HL-60/S4 treated with retinoic acid at 250 ng/mL for 4 days and 3 days (cell line): ENCODE results near the gene IQSEC1.

Source experiments
- in situ Hi-C: fragments of 300-500 bp; cut with MboI; formaldehyde crosslinking; loops from 2 replicates; pipeline ENCODE4 v1.7.0; 2022; ENCODE audit warnings: low sequenced_read_pairs

The IQSEC1 gene

GRCh38 chr3:12990781-12991480 lies 82.3 kb downstream of the IQSEC1 start:
- in situ Hi-C loops, result no loop called here

- in situ Hi-C loops, result no loop called here
Observed at GRCh38 chr3:12990306-12990705, 82.9 kb downstream of the IQSEC1 start.

GRCh38 chr3:12988728-12989454 lies 84.3 kb downstream of the IQSEC1 start:
- in situ Hi-C loops, result no loop called here

- in situ Hi-C loops, result no loop called here
Observed at GRCh38 chr3:12987602-12988001, 85.6 kb downstream of the IQSEC1 start.

- in situ Hi-C loops, result no loop called here
Observed at GRCh38 chr3:12986986-12987385, 86.2 kb downstream of the IQSEC1 start.

GRCh38 chr3:12986521-12986920 lies 86.7 kb downstream of the IQSEC1 start:
- in situ Hi-C loops, result no loop called here

GRCh38 chr3:12986031-12986430 lies 87.2 kb downstream of the IQSEC1 start:
- in situ Hi-C loops, result no loop called here

GRCh38 chr3:12985148-12985547 lies 88.1 kb downstream of the IQSEC1 start:
- in situ Hi-C loops, result no loop called here

- in situ Hi-C loops, result no loop called here
Observed at GRCh38 chr3:12984023-12984823, 89.0 kb downstream of the IQSEC1 start.

GRCh38 chr3:12983319-12983718 lies 89.9 kb downstream of the IQSEC1 start:
- in situ Hi-C loops, result no loop called here

- in situ Hi-C loops, result no loop called here
Observed at GRCh38 chr3:12982619-12983101, 90.6 kb downstream of the IQSEC1 start.

- in situ Hi-C loops, result no loop called here
Observed at GRCh38 chr3:12981306-12982275, 91.6 kb downstream of the IQSEC1 start.

- in situ Hi-C loops, result no loop called here
Observed at GRCh38 chr3:12980596-12981290, 92.5 kb downstream of the IQSEC1 start.

GRCh38 chr3:12979947-12980487 lies 93.2 kb downstream of the IQSEC1 start:
- in situ Hi-C loops, result no loop called here

GRCh38 chr3:12979151-12979946 lies 93.9 kb downstream of the IQSEC1 start:
- in situ Hi-C loops, result no loop called here

- in situ Hi-C loops, result no loop called here
Observed at GRCh38 chr3:12978682-12979081, 94.5 kb downstream of the IQSEC1 start.

- in situ Hi-C loops, result no loop called here
Observed at GRCh38 chr3:12977117-12977808, 96.0 kb downstream of the IQSEC1 start.
